GM18861 (cell line): Measurements from ENCODE around the gene CTBP1.

Experiments used
- ATAC-seq: cut with Tn5 transposase; IDR thresholded peaks from one replicate; pipeline ENCODE4 v1.9.1; 2021; ENCODE audit not compliant: unreplicated experiment

The CTBP1 gene

DNA sequence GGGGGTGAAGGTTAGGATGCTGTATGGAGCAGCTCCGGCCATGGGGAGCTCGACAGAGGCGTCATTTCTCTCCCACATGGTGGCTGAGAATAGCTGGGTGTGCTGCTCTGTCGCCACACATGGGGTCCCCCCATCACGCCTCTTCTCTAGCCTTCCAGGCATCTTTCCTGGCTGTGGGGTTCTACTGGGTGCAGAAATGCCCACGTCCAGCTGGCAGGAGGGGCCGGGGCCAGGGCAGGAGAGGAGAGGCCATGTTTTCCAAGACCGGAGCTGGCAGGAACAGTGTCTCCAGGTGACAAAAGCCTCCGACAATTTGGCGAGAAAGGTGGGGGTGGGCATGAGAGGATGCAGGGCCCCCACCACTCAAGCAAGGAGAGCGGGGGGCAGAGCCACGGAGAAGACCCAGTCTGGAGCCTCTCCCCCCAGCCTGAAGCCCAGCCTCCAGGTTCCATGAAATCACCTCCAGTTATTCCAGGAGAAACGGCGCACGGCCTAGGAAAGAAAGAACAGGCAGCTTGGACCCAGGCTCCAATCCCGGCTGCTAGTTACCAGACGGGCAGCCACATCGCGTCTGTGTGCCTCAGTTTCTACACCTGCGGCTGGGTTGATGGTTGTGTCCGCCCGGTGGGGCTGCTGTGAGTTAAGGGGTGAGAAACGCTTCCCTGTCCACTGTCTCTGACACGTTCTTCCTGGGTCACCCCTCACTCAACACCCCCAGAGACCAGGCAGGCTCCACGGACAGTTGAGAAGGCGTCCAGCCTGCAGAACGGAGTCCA is 49.2 kb downstream of the CTBP1 start:
- ATAC-seq = no peak

DNA sequence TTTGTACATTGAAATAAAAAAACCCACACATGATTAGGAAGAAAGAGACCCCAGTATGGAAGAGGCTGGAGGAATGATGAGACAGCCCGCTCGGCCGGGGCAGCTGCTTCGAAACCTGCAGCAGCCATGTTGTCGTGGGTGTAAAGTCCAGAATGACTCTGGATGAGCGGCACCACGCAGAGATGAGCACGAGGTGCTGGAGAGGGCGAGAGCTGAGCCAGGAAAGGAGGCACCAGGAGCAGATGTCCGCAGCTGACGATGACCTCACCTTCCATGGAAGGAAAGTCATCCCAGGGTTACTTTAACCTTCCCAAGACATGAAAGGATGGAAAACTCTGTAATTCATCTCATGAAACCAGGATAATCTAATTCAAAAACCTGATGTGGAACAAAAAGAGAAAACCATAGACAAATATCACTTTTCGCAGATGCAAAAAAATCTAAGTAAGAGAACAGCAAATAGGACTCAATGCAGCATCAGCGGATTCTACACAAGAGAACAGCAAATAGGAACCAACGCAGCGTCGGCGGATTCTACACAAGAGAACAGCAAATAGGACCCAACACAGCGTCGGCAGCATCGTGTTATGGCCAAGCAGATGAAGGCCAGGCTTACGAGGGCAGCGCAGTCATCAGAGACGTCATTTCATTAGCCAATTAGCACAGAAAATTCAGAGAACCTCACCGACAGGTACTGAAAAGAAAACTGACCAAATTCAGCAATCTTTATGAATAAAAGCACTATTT is 50.7 kb downstream of the CTBP1 start:
- no peak for ATAC-seq

DNA sequence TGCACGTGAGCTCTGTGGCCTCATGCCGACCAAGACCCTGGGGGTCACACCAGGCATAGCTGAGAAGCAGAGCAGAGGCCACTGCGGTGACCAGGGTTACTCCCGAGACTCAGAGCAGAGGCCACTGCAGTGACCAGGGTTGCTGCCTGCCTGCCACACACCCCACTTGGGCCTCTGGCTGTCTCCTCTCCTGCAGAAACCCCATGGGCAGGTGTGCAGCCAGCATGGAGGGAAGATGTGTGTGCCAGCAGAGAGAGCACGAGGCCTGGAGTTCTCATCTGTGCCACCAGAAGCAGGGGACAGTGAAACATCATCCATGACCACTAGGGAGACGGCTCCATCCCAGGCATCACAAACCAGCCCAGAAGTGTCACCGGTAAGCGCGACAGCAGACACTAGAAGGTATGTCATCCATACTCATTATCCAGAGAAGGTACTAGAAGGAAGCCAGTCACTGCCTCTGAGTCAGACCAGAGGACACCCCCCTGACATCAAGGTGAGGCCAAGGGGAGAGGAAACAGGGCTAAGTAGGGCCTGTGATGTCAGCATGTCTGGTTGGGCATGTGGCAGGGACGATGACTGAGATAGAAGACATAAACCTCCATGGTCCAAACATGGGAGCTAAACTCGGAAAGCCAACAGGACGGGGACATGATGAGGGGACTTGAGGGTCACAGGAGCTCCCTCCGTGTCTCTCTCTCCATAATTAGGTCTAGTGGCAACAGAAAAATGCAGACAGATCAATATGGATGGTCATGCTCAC is 52.3 kb downstream of the CTBP1 start:
- no peak for ATAC-seq

DNA sequence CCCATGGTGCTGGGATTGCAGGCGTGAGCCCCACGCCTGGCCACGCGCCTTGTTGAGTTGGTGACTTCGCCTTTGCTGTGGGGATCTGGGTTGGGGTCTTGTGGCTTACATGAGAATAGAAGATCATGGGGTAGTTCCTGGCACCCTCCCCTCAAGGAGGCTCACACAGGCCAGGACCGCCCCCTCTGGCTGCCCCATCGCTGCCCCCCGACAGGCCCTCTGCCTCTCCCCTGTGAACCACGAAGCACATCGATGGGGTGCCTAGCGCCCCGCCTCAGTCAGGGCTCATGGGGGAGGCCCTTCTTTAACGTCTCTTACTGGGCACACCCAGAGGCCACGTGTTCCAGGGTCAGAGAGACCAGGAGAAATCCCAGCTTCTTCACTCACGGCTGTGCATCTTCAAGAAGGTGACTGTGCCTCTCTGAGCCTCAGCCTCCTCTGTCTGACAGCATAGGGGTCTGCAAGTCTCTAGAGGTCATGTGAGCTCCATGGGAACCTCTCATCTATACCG is 53.0 kb downstream of the CTBP1 start:
- no peak for ATAC-seq

DNA sequence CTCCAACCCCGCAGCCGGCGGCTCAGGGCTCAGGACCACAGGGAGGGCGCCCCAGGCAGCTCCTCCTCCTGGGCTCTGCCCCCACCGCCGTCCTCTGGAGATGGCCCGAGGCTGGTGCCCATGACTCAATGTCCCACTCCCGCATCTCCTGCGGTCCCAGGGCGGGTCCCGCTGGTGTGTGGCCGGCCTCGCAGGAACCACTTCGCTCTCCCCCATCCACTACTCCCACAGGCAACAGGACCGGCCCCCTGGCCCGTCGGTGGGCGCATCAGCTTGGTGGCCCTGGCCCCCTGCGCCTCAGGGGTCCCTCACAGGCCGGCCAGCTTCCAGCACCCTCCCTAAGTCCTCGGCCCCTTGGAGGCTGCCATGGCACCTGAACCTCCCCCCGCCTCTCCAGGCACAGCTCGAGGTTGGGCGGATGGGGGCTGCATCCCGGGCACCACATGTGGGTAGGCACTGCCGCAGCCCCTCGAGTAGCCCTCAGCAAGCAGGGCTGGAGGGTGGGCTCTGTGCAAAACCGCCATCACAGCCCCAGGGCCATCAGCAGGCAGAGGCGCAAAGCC is 53.7 kb downstream of the CTBP1 start:
- ATAC-seq = no peak

DNA sequence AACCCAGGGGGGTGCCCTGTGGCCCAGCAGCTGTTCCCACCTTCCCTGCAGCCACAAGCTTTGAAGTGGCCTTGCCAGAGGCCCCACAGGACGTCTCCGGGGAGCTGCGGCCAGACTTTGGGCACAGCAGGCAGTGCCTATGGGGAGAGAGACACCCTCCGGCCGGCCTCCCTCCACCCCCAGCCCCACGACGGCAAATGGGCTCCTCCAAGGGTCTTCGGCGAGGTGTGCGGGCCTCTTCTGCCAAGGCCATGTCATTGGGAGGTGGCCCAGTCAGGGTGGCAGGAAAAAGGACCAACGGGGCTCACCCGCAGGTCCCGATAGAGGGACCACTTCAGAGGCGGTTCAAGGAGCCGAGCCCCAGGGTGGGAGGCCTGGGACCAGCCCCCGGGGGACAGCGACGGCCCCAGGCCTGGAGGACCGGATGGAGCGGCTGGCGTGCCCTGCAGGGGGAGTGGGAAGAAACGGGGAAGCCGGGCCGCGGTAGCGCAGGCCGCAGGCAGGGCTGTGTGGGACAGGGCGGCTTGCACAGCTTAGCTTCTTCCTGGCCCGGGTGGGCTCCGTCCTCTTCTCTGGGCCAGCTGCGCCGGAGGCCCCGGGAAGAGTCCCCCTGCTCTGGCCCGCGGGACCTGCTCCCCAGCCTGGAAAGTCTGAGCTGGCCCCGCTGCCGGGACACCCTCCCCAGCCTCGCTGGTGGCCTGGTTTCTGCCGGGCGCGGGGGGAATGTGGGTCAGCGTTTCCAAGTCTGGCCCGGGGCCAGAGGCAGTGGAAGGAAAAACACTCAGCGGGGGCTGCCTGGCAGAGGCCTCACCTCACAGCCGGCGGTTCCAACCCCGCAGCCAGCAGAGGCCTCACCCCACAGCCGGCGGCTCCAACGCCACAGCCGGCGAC is 54.7 kb downstream of the CTBP1 start:
- no peak for ATAC-seq

DNA sequence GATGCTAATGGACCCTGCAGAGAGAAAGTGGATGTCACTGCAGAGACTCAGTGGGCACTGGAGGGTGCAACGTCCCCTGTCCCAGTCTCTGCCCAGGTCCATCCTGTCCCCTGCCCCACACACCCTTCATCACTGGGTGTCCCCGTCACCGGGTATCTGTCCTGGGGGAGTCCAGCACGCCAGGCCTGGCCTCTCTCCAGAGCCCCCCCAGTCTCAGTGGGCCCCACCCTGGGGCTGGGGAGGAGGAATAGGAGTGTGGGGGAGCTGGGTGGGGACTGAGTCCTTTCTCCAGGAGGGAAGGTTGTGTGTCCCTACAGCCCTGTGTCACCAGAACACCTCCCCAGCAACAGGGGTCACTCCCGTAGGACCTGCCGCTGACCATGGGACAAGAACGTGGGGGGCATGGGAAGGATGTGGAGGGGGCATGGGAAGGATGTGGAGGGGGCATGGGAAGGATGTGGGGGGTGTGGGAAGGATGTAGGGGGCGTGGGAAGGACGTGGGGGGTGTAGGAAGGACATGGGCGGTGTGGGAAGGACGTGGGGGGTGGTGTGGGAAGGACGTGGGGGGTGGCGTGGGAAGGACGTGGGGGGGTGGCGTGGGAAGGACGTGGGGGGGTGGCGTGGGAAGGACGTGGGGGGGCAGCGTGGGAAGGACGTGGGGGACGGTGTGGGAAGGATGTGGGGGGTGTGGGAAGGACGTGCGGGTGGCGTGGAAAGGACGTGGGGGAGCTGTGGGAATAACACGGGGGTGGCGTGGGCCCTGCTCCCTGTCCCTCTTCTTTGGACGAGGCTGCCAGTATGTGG is 55.5 kb downstream of the CTBP1 start:
- ATAC-seq = no peak

DNA sequence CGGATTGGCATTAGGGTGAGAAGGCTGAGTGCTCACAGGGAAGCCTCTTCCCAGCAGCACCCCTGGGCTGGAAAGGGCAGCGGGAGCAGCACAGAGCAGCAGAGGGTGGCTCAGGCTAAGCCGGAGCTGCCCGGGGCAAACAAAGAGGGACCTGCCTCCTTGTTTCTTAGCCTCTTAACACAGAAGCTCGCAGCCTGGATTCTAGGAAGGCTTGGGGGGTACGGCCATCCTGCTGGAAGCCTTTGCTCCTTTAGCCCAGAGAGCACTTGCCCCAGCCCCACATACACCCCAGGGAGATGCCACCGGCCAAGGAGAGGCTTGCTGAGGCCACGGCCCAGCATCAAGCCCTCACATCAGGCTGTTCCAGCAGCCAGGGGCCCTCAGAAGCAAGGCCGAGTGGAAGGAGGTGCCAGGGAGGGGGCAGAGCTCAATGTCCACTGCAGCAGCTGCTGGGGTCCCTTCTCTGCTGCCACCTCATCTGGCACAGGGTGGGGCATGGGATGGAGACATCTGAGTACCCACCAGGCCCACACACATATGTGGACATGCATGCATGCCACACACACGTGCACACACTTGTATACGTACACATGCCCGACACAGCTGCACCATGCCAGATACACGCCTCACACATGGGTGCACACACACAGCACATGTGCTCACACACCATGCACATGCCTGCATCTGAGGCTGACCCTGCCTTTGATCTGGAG is 56.3 kb downstream of the CTBP1 start:
- no peak for ATAC-seq

DNA sequence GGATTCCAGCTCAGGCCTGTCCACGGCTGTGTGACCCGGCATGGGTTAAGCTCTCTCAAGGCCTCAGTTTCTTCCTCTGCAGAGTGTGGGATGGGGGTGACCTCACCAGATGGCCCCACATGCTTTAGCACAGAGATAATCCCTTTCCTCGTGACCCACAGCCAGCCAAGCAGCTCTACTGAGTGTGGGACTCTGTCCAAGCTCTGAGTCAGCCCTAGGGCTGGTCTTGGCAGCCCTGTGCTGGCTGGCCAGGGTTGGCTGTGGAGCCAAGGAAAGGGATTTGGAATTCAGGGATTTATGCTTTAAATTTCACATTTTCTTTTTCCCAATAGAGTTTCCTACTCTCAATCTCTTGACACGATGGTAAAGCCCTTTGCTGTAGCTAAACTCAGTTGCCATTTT is 56.8 kb downstream of the CTBP1 start:
- ATAC-seq = no peak

DNA sequence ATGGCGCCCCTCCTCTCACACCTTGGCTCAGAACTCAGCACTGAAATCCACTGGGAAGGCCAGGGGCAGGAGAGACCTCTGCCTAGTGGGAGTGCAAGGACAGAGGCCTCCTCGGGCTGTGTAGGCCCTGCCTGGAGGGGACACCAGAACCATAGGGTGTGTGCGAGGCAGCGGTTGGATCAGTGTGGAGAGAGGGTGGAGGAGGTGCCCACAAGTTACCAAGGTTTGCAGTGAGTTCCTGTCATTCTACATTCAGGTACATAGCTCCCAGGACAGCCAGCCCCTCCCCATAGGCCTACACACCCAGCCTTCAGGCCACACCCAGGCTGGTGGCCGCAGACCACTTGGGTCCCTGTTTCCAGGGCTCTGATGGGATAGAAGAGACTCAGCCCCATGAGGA is 57.3 kb downstream of the CTBP1 start:
- ATAC-seq = no peak

DNA sequence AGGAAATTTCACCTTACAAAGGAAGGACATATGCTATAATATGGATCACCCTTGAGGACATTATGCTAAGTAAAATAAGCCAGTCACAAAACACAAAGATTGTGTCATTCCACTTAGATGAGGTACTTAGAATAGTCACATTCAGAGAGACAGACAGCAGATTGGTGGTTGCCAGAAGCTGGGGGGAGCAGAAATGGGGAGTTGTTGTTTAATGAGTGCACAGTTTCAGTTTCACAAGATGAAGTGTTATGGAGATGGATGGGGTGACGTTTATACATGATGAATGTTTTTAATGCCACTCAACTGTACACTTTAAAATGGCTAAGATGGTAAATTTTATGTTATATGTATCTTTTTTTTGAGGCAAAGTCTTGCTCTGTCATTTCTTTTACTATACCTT is 61.7 kb downstream of the CTBP1 start:
- no peak for ATAC-seq

DNA sequence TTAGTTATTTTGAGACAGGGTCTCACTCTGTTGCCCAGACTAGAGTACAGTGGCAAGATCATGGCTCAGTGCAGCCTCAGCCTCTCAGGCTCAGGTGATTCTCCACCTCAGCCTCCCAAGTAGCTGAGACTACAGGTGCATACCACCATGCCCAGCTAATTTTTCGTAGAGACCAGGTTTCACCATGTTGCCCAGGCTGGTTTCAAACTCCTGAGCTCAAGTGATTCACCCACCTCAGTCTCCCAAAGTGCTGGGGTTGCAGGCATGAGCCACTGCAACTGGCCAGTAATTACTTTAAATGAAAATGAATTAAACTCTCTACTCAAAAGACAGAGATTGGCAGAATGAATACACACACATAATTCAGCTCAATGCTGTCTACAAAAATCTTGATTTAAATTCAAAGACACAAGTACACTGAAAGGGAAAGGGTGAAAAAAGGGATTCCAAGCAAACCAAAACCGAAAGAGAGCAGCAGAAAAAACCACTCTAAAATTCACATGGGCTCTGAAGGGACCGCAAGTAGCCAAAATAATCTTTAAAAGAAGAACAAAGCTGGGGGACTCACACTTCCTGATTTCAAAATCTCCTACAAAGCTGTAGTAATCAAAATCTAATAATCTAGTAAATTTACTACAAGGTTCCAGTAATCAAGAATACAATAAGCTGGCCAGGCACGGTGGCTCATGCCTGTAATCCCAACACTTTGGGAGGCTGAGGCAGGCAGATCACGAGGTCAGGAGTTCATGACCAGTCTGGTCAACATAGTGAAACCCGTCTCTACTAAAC is 64.8 kb downstream of the CTBP1 start:
- ATAC-seq = peak; percentile 46

DNA sequence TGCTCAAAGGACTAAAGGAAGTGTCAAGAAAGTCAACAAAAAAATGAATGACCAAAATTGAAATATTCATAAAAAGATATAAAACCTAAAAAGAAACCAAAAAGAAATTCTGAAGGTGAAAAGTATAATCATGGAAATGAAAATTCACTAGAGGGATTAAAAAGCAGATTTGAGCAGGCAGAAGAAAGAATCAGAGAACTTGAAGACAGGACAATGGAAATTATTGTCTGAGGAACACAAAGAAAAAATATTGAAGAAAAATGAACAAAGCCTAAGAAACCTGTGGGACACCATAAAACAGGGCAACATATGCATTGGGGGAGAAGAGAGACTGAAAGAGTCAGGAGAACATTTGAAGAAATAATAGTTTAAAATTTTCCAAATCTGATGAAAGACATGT is 66.6 kb downstream of the CTBP1 start:
- ATAC-seq = no peak

DNA sequence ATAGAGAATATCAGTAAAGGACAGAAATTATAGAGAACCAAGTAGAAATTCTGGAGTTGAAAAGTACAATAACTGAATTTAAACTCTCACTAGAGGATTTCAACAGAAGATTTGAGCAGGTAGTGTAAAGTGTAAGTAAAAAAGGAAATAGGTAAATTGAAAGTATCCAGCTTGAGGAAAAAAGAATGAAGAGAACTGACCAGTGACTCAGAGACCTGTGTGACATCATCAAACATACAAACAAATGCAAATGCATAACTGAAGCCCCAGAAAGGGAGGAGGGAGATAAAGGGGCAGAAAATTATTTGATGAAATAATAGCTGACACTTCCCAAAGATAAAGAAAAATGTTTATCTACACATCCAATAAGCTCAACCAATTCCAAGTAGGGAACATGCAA is 68.3 kb downstream of the CTBP1 start:
- no peak for ATAC-seq

DNA sequence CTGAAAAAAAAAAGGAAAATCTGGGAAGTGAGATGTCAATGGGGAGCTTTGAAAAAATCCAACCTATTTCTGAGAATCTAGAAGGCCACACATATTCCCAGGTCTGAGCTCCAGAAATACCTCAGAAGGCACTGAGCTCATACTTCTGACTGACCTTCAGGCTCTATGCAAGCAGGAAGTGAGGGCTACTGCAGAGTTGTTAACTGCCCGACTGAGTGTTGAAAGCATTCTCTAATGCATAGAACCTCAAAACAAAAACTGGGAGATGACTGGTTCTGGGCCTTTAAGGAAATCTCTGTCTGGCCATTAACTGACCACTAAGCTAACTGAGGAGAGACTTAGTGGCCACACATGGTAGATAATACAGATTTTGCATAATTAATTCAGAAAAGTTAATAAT is 69.0 kb downstream of the CTBP1 start:
- no peak for ATAC-seq

DNA sequence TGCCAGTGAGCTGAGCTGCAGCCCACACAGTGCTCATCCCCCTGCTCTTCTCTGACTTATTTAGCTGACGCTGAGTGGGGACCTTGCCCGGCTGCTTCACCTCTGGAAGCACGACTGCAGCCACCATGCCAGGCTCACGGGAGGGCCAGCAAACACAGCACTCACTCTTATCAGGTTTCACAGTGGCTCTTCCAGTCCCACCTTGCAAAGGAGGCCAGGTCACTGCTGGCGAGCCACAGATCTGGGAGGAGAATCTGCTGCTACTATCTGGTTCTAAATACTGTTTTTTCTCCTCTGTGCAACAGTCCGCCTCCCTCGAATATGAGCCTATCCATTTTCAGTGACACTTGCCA is 69.9 kb downstream of the CTBP1 start:
- ATAC-seq = no peak

DNA sequence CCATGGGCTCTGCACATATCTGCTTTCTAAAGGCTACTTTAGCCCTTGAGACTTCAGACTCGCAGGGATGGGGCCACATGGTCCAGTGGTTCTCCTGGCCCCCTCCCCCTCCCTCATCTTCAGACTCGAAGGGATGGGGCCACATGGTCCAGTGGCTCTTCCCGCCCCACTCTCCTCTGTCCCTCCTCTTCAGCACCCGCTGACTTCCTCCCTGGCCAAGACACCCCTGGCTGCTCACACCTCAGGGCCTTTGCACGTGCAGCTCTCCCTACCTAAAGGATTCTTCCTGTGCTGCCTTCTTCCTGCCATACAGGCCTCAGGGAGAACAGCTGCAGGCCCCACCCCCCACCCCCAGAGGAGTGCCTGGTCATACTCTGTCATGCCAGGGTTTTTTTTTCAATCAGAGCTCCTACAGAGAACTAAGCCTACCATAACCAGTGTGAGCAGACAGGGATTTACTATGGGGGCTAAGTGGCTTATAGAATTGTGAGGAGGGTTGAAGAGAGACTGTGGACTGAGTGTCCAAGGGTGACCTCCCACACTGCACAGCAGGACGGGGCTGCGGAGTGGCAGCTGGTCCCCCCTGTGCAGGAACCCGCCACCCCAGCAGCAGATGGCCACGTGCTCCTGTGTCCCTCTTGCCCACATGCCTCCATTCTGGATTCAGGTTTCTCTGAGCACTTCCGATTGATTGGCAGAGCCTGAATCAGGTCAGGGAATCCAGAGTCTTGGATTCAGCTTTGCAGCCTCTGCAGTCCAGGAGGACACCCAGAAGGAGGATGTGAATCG is 70.4 kb downstream of the CTBP1 start:
- no peak for ATAC-seq
